Activated CD4-positive, alpha-beta T cell treated with anti-CD3 and anti-CD28 coated beads for 36 hours (primary cell): Measurements from ENCODE around the gene IL17RB. TPM values are rescaled to one million over a fixed set of nuclear protein-coding genes. Genes with fewer than 3 reads are reported as not detected.
A peak's percentile ranks its signal among the peaks of the same experiment; 100 is the strongest.

Experiments used
- ATAC-seq: fragments of 200-7000 bp; cut with Tn5 transposase; one replicate; pipeline ENCODE4 v1.10.0; 2021; ENCODE audit warnings: mild to moderate bottlenecking, moderate library complexity
- CTCF ChIA-PET: fragments of 350-600 bp; sonication (Branson Sonifier 250); formaldehyde crosslinking; loops from one replicate; lab custom pipeline; 2021; ENCODE audit warnings: antibody characterized with exemption; lab: Charles Lee
- POLR2A ChIA-PET: fragments of 350-600 bp; sonication (Branson Sonifier 250); formaldehyde crosslinking; loops from one replicate; lab custom pipeline; 2021; ENCODE audit warnings: antibody characterized with exemption, inconsistent platforms; lab: Charles Lee
- DNase-seq: peaks from one replicate; pipeline ENCODE4 v3.0.0-alpha.2; 2020
- H3K27ac Mint-ChIP-seq: one replicate; pipeline ENCODE4 v1.8.0; 2021; ENCODE audit warnings: mixed read lengths
- H3K27me3 Mint-ChIP-seq: one replicate; pipeline ENCODE4 v1.8.0; 2021; ENCODE audit warnings: mixed read lengths
- H3K36me3 Mint-ChIP-seq: one replicate; pipeline ENCODE4 v1.8.0; 2021; ENCODE audit warnings: low read depth, mixed read lengths
- H3K4me1 Mint-ChIP-seq: one replicate; pipeline ENCODE4 v1.8.0; 2021; ENCODE audit warnings: mixed read lengths
- H3K4me3 Mint-ChIP-seq: one replicate; pipeline ENCODE4 v1.8.0; 2021; ENCODE audit warnings: mild to moderate bottlenecking, moderate library complexity, mixed read lengths
- H3K9me3 Mint-ChIP-seq: one replicate; pipeline ENCODE4 v1.8.0; 2021; ENCODE audit warnings: low read depth, mixed read lengths
- intact Hi-C, 2 experiments: fragments of 100-400 bp; cut with DNase I in 1 of 2; cut with micrococcal nuclease in 1 of 2; formaldehyde crosslinking; loops; one replicate each; pipeline versions ENCODE4 v1.14.2 to v1.15.1; 2022 to 2024; cut with DNase I, micrococcal nuclease
- total RNA-seq, 2 experiments: library from RNA; stranded (reverse); gene quantifications; one replicate each; pipeline ENCODE4 v1.2.3, GENCODE V29; 2021

The IL17RB gene, protein sequence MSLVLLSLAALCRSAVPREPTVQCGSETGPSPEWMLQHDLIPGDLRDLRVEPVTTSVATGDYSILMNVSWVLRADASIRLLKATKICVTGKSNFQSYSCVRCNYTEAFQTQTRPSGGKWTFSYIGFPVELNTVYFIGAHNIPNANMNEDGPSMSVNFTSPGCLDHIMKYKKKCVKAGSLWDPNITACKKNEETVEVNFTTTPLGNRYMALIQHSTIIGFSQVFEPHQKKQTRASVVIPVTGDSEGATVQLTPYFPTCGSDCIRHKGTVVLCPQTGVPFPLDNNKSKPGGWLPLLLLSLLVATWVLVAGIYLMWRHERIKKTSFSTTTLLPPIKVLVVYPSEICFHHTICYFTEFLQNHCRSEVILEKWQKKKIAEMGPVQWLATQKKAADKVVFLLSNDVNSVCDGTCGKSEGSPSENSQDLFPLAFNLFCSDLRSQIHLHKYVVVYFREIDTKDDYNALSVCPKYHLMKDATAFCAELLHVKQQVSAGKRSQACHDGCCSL
- under 1 TPM; 0.33 to 0.69 TPM for total RNA-seq

DNA sequence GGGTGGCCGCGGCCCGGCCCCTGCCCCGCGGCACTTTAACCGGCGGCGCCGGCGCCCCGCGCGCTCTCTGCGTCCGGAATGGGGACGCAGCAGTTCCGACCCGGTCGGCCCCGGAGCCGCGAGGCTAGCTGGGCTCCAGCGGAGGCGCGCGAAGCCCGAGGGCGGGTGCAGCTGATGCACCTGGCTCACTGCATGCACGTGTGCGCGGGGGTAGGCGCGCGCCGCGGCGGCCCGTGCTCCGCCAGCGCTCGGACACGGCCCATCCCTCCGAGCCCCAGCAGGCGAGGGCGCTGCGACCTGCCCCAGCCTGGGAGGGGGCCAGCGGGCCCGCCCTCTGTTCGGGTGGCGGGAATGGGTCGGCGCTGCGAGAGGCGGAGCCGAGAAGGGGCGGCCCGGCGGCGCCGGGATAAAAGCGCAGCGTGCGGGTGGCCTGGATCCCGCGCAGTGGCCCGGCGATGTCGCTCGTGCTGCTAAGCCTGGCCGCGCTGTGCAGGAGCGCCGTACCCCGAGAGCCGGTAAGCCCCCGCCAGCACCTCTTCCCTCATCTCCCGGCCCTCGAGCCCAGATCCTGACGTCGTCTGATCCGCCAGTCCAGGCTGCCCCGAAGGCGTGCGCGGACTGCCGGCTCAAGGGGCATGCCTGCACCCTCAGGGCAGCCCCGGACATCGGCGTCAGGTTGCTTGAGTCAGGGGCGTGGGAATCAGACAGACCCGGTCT, at the start of gene IL17RB, which contains the start of gene CHDH:
IL17RB (plus strand) TSS at position 435 of the 717 bp plus-strand sequence; CDS start at position 456, 21 bp downstream.
CHDH (minus strand) TSS at position 286 of the 717 bp plus-strand sequence. CDS start 22,411 bp downstream, outside the sequence.
- DNase-seq (peak; percentile 44), ATAC-seq (peak; percentile 70)
- peaks cover 43% of the 10 kb centered on the region for H3K27me3 Mint-ChIP-seq
- no peaks in the 10 kb centered on the region for H3K36me3 Mint-ChIP-seq
- ChIA-PET CTCF (no interaction called here), POLR2A (no interaction called here)
- intact Hi-C loops = no loop called here
- H3K27ac Mint-ChIP-seq = no peak within 1 kb of the TSS
- no peaks in the 10 kb centered on the region for H3K4me1 Mint-ChIP-seq
- H3K9me3 Mint-ChIP-seq = no peaks in the 10 kb centered on the region
- H3K4me3 Mint-ChIP-seq = peak within 1 kb of the TSS; percentile 50

DNA sequence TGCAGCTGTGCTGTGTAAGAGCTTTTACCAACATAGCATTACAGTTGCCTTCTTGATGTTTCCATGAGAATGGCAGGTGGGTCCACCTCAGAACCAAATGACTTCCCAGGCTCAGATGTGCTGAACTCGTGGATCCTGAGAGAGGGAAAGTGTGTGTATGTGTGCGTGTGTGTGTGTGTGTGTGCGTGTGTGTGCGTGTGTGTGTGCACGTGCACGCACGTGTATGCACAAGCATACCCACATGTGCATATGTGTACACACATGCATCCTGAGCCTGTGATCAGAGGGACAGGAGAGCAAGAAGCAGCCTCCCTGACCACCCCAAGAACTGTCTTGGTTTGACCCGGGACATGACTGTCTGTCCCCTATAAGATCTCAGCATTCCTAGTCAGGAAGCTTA, 48.2 kb upstream of the IL17RB start:
- H3K9me3 Mint-ChIP-seq = no peaks in the 10 kb centered on the region
- ChIA-PET CTCF (interaction anchor here (0.8 kb wide), 1 partner anchor 1511 kb away, joined by 4 read pairs; no protein-coding TSS in a partner anchor), POLR2A (no interaction called here)
- DNase-seq (no peak), ATAC-seq (no peak)
- no peaks in the 10 kb centered on the region for H3K4me1 Mint-ChIP-seq
- H3K4me3 Mint-ChIP-seq = no peak overlapping the region
- H3K27me3 Mint-ChIP-seq = peaks cover 4% of the 10 kb centered on the region
- intact Hi-C loops = no loop called here
- H3K27ac Mint-ChIP-seq = no peak overlapping the region
- H3K36me3 Mint-ChIP-seq = no peaks in the 10 kb centered on the region

DNA sequence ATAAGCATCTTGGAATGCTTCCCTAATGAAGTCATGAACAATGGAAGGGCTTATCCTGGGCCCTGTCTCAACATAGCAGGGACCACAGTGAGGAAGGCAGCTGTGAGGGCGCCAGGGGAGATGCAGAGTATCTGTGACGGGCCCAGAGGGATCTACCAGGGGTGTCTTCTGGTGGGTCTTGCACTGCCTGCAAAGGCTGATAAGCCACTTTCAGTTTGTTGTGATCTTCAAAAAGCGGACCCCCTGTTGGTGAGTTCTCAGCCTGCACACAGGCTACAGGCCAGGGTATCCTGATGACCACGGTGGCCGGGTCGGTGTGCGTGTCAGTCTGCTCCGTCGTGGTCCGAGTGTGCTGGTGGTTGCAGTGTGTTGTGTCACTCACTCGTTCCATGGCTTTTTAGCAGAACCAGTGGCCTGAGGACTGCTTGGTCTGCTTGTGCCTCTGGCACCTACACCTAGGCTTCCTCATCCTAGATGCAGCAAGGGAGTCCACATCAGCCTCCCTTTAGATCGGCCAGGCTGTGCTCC, 47.0 kb upstream of the IL17RB start:
- no peak for DNase-seq
- Mint-ChIP-seq H3K4me3 (no peak overlapping the region), H3K9me3 (no peaks in the 10 kb centered on the region), H3K4me1 (no peaks in the 10 kb centered on the region), H3K27me3 (peaks cover 4% of the 10 kb centered on the region), H3K36me3 (no peaks in the 10 kb centered on the region), H3K27ac (no peak overlapping the region)
- CTCF ChIA-PET = no interaction called here
- no peak for ATAC-seq
- POLR2A ChIA-PET = no interaction called here
- intact Hi-C loops = no loop called here

- no peaks in the 10 kb centered on the region for H3K36me3 Mint-ChIP-seq
- ATAC-seq (no peak), DNase-seq (no peak)
- H3K27ac Mint-ChIP-seq = no peak overlapping the region
- H3K9me3 Mint-ChIP-seq = no peaks in the 10 kb centered on the region
- POLR2A ChIA-PET = no interaction called here
- no peaks in the 10 kb centered on the region for H3K4me1 Mint-ChIP-seq
- H3K4me3 Mint-ChIP-seq = no peak overlapping the region
- peaks cover 5% of the 10 kb centered on the region for H3K27me3 Mint-ChIP-seq
- CTCF ChIA-PET = no interaction called here
- intact Hi-C loops = no loop called here
Observed at GRCh38 chr3:53800041-53800906, 46.1 kb upstream of the IL17RB start.

DNA sequence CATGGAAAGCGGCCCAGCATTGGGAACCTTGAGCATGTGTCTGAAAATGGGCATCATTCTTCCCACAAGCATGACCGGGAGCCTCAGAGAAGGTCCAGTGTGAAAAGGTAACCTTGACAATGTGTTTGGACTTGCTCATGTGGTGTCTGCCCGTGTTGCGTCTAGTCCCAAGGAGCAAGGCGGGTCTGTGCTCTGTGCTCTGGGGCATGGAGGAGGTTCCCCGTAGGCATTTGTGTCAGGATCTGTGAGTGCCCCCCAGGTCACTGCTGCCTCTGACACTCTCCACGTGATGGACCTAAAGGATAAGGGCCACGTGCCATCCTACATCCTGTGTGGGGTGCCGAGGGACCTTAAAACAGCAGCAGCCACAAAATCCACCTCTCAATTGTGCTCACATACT, 45.0 kb upstream of the IL17RB start:
- CTCF ChIA-PET = no interaction called here
- Mint-ChIP-seq H3K4me3 (no peak overlapping the region), H3K9me3 (no peaks in the 10 kb centered on the region), H3K36me3 (no peaks in the 10 kb centered on the region), H3K27me3 (peaks cover 5% of the 10 kb centered on the region), H3K27ac (no peak overlapping the region), H3K4me1 (no peaks in the 10 kb centered on the region)
- intact Hi-C loops = no loop called here
- POLR2A ChIA-PET = no interaction called here
- DNase-seq (no peak), ATAC-seq (no peak)

DNA sequence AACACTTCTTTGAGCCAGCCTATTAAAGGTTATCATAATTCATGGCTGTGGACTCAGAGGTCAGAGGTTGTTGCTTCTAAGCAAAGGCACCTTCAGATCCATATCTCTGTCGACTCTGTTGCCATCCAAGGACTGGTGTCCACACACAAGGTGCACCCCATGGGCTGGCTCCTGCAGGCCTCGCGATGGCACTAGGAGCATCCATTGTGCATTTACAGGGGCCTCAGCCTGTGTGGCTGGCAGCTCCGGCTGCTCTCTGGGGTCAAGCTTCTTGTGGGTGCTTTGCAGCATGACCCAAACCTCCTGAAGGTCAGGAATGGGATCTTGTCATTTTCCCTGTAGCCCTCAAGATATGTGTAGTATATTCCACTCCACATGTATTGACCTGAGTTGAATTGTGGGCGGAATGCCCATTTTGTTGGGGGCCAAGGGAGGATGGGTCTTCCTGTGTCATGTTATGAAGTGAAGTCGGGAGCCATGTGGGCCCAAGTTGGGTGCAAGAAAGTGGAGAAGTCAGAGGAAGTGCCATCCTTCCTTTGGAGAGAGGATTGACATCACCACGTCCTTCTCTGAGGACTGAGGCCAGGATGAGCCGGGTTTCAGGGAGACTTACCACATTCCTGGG, 44.0 kb upstream of the IL17RB start:
- Mint-ChIP-seq H3K4me1 (no peaks in the 10 kb centered on the region), H3K36me3 (no peaks in the 10 kb centered on the region), H3K27me3 (peaks cover 5% of the 10 kb centered on the region), H3K4me3 (no peak overlapping the region), H3K27ac (no peak overlapping the region), H3K9me3 (no peaks in the 10 kb centered on the region)
- DNase-seq (no peak), ATAC-seq (no peak)
- ChIA-PET CTCF (no interaction called here), POLR2A (no interaction called here)
- intact Hi-C loops = no loop called here

DNA sequence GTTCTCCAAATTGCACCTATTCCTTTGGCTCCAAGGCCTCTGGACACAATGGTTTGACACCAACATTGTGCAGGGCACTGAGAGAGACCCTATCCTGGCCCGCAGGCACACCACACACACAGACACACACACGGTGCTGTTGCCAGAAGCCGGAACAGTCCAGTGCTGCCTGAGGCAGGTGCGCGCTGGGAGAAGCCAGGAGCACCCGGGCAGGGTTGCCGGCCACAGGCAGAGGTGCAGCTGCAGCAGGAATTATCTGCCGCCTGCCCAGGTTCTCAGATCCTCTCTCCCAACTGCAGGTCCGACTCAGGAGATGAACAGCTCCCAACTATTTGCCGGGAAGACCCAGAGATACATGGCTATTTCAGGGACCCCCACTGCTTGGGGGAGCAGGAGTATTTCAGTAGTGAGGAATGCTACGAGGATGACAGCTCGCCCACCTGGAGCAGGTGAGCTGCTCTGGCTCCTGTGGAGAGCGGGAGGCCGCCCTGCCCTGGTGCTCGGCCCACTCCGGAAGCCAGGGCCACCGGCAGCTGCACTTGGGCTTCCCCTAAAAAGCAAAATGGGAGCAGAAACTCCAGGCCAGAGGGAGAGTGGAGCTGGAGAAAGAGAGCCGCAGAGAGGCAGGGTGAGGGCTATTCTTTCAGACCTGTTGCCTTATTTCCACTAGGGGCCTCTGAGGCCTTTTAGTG, 43.1 kb upstream of the IL17RB start:
- CTCF ChIA-PET = no interaction called here
- intact Hi-C loops = no loop called here
- DNase-seq (no peak), ATAC-seq (no peak)
- H3K27ac Mint-ChIP-seq = no peak overlapping the region
- no peak overlapping the region for H3K4me3 Mint-ChIP-seq
- H3K27me3 Mint-ChIP-seq = peaks cover 5% of the 10 kb centered on the region
- POLR2A ChIA-PET = no interaction called here
- no peaks in the 10 kb centered on the region for H3K9me3 Mint-ChIP-seq
- no peaks in the 10 kb centered on the region for H3K4me1 Mint-ChIP-seq
- H3K36me3 Mint-ChIP-seq = no peaks in the 10 kb centered on the region

DNA sequence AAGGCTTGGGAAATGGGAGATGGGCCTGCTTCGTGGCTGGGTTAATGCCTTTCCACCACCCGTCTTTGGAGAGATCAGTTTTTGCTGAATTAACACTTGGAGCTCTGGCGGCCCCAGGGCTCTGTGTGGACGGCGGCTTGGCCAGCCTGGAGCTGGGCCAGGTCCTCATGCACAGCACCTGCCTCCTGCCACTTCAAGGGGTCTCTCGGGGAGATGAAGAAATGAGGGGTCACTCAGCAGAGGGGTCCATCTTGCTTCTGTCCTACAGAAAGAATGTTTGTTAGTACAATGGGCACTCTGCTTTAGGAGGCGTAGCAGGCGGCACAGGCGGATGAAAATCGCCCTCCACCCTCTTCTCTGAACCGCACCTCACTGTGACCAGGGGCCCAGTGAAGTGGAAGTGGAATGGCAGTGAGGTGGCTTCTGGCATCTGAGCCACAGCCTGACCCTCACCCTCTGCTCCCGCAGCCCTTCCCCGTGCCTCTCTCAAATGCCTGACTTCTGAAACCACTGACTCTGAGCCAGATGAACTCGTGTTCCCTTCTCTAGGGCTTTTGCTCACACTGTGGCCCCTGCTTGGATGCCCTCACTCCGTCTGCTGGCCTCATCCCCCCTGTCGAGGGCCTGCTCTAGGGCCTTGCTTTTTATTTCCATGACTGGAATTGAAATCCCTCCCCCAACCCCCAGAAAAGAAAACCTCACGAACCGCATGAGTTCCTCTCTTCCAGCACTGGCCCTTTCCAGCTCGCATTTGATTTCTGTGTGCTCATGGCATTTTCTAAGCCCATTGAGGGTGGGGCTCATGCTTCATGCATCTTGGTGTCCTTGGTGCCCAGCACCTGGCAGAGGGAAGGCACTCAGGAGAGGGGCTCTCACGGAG, 42.3 kb upstream of the IL17RB start:
- Mint-ChIP-seq H3K9me3 (no peaks in the 10 kb centered on the region), H3K27me3 (peaks cover 5% of the 10 kb centered on the region)

DNA sequence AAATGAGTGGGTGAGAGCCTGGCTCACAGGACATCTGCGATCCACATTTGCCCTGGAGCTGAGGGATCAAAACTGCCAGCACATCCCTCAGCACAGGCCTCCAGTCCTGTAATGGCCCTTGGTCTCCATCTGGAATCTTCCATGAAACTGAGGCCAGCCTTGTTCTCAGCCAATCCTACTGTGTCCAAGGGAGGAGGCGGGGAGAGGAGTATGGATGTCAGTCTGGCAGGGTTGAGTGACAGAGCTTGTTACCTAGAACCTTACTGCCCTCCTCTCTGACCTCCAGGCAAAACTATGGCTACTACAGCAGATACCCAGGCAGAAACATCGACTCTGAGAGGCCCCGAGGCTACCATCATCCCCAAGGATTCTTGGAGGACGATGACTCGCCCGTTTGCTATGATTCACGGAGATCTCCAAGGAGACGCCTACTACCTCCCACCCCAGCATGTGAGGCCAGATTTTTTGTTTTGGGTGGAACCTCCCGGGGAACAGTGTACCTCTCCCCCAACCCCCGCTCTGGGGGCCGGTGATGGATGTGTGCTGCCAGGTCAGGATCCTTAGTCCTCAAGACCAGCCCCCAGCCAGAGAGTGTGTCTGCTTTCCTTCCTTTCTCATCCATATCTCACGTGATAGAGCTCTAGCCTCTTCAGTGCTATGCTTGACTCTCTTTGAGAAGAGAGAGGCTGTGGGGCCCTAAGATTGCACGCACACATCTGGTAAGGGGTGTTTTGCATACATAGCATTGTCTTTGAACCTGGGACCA, 41.5 kb upstream of the IL17RB start:
- ATAC-seq (no peak), DNase-seq (no peak)
- Mint-ChIP-seq H3K27me3 (peaks cover 3% of the 10 kb centered on the region), H3K27ac (no peak overlapping the region), H3K4me3 (no peak overlapping the region), H3K9me3 (no peaks in the 10 kb centered on the region), H3K36me3 (no peaks in the 10 kb centered on the region), H3K4me1 (no peaks in the 10 kb centered on the region)
- intact Hi-C loops = no loop called here
- CTCF ChIA-PET = interaction anchor here (0.7 kb wide), 1 partner anchor 27 kb away, joined by 3 read pairs; no protein-coding TSS in a partner anchor
- POLR2A ChIA-PET = no interaction called here

More for the DNA sequence above, 42.3 kb upstream of the IL17RB start:
- POLR2A ChIA-PET = no interaction called here
- DNase-seq (no peak), ATAC-seq (no peak)
- H3K4me3 Mint-ChIP-seq = no peak overlapping the region
- intact Hi-C loops = no loop called here
- CTCF ChIA-PET = no interaction called here
- no peak overlapping the region for H3K27ac Mint-ChIP-seq
- no peaks in the 10 kb centered on the region for H3K4me1 Mint-ChIP-seq
- H3K36me3 Mint-ChIP-seq = no peaks in the 10 kb centered on the region
